SJCRH30 (cell line): ENCODE data around the gene SAT1. TPM values are rescaled to one million over a fixed set of nuclear protein-coding genes. Genes with fewer than 3 reads are reported as not detected.
"Not testable (repeated sequence)": the region's sequence is repeated elsewhere in the genome, so short reads cannot be mapped to it uniquely, and the experiment has no call there.

Source experiments
- DNase-seq, 2 experiments: peaks; one replicate each; pipeline ENCODE4 v3.0.0-alpha.2; 2015 to 2020
- H3K27ac ChIP-seq: fragments of 250-450 bp; sonication (Bioruptor Pico); 2 replicates; pipeline ENCODE4 v1.5.1; 2020; ENCODE audit warnings: mild to moderate bottlenecking, moderate library complexity
- H3K27me3 ChIP-seq: fragments of 250-450 bp; sonication (Bioruptor Pico); 2 replicates; pipeline ENCODE4 v1.5.1; 2020; ENCODE audit warnings: mild to moderate bottlenecking, moderate library complexity
- H3K36me3 ChIP-seq: fragments of 250-450 bp; sonication (Bioruptor Pico); 2 replicates; pipeline ENCODE4 v1.5.1; 2020; ENCODE audit warnings: mild to moderate bottlenecking, moderate library complexity
- H3K4me1 ChIP-seq: fragments of 250-450 bp; sonication (Bioruptor Pico); 2 replicates; pipeline ENCODE4 v1.5.1; 2020; ENCODE audit warnings: mild to moderate bottlenecking, moderate library complexity
- H3K4me3 ChIP-seq: fragments of 250-450 bp; sonication (Bioruptor Pico); 2 replicates; pipeline ENCODE4 v1.5.1; 2020; ENCODE audit warnings: mild to moderate bottlenecking, moderate library complexity
- H3K9me3 ChIP-seq: fragments of 250-450 bp; sonication (Bioruptor Pico); replicated peaks from 2 replicates; pipeline ENCODE4 v1.5.1; 2020; ENCODE audit warnings: mild to moderate bottlenecking, moderate library complexity
- total RNA-seq: library from RNA; depleted of rRNA; stranded (reverse); fragments of >200 nt; shearing (Covaris generic); gene quantifications from 2 replicates; pipeline ENCODE4 v1.2.3, GENCODE V29; 2014

Gene SAT1
- total RNA-seq, 1 experiment from 2014 or later, result 25.6 TPM

DNA sequence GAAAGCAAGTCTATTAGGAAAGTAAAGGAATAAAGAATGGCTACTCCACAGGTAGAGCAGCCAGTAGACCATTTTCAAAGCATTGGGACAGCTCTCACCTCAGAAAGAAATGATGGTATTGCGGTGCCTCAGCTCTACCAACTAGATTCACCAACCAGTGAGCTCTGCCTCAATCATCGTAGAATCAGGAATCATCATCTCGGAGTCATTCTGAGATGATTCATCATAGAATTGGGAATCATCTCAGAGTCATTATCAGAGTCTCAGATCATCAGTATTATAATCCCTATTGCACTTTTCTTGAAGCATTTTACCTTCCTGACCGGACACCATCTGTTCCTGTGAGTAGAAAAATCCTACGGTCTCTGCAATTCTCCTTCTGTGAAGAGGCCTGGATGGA lies 17.5 kb upstream of the SAT1 start:
- DNase-seq, result no peak
- Histone ChIP-seq H3K36me3 (no peaks in the 10 kb centered on the region), H3K4me1 (no peaks in the 10 kb centered on the region), H3K27me3 (no peaks in the 10 kb centered on the region), H3K4me3 (no peak overlapping the region), H3K9me3 (no peaks in the 10 kb centered on the region), H3K27ac (no peak overlapping the region)

DNA sequence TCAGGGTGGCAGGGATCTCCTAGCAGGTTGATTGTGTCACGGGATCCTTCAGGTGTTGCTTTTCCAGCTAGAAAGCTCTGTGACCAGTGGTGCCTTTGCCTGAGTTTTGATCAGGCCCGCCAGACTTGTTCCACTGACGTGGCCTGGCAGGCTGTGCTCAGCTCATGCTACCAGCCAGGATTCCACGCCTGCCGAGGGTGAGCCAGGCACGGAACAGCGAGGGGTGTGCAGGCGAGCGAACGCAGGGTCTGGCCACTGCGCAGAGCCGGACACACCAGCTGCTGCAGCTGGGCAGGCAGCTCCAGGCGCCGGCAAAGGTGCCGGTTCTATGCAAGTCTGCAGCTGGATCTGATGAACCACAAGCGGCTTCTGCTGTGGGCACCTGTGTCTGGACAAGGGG lies 17.1 kb upstream of the SAT1 start:
- H3K36me3 ChIP-seq, result no peaks in the 10 kb centered on the region
- H3K27ac ChIP-seq, result no peak overlapping the region
- no peak overlapping the region for H3K4me3 ChIP-seq
- no peaks in the 10 kb centered on the region for H3K9me3 ChIP-seq
- no peak for DNase-seq
- no peaks in the 10 kb centered on the region for H3K4me1 ChIP-seq
- no peaks in the 10 kb centered on the region for H3K27me3 ChIP-seq

DNA sequence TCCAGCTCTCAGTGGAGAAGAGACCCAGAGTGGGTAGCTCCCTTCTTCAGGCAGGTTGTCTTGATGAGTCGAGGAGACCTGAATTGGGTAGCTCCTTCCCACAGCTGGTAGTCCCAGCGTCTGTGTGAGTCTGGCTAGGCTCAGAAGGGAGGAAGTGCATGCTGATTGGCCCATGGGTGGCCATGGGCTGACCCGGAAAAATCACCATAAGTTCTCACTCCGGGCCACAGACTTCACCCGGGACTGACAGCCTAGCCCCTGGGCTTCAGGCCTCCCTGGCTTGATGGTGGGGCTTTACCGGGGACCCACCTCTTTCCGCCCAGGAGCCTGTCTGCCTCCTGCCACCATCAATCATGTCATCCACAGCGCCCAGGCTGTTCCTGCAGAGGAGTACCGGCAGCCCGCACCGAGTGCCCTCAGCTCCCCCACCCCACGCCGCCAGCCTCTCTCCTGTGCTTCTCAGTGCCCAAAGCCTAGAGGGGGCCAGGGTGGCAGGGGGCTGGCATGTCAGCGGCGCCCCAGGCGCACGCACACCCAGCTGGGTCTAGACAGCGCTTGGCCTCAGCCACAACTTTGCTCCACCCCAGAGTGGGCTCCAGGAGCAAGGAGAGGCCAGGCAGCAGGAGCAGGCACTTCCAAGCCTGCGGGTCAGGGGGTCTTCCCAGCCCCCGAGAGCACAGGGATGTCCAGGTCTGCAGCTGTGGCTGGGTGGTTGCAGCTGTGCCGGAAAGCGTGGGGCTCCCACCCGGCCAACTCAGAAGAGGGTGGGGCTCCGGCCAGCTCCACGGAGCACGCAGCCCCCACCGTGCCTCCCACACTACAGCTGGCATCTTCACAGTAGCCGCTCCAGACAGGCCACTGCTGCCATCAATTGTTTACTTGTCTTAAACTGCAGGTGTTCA lies 16.1 kb upstream of the SAT1 start:
- H3K27me3 ChIP-seq, result no peaks in the 10 kb centered on the region
- H3K36me3 ChIP-seq, result no peaks in the 10 kb centered on the region
- no peaks in the 10 kb centered on the region for H3K9me3 ChIP-seq
- peak overlapping the region; percentile 82 for H3K27ac ChIP-seq
- H3K4me1 ChIP-seq, result no peaks in the 10 kb centered on the region
- peak; percentile 74 to 80 for DNase-seq
- H3K4me3 ChIP-seq, result peak overlapping the region; percentile 57

DNA sequence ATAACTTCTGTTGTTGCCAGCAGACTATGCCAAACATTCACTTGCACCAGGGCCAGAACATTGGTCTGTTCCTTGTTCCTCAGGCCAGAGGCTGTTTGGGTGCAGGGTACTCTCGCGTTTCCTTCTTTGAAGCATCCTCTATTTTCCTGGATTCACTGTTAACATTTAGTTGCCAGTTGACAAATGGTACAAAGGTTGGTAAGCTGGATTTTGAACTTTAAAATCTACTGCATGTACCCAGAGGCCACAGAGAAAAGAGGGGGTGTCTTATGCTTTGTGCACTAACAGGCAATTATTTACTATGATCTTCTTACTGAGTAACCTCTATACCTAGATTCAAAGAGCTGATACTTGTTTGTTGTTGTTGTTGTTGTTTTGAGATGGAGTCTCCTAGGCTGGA lies 12.8 kb upstream of the SAT1 start:
- Histone ChIP-seq H3K4me3 (no peak overlapping the region), H3K36me3 (no peaks in the 10 kb centered on the region), H3K4me1 (no peaks in the 10 kb centered on the region), H3K9me3 (no peaks in the 10 kb centered on the region), H3K27ac (no peak overlapping the region), H3K27me3 (no peaks in the 10 kb centered on the region)
- no peak for DNase-seq

DNA sequence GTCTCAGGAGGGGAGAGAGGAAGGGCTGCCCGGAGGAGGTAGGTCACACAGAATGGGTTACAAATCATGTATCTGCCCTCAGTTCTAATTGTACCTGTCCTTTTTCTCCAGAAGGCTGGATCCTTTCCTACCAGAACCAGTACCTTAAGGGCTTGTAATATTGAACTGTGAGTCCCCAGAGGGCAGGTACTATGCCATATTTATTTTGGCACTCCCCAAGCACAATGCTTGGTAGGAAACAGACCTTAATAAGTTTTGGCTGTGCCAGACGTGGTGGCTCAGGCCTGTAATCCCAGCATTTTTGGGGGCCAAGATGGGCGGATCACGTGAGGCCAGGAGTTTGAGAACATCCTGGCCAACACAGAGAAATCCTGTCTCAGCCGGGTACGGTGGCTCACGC lies 11.9 kb upstream of the SAT1 start:
- not testable (repeated sequence) for H3K4me3 ChIP-seq, H3K27me3 ChIP-seq, H3K27ac ChIP-seq, H3K36me3 ChIP-seq, H3K4me1 ChIP-seq, DNase-seq, H3K9me3 ChIP-seq

DNA sequence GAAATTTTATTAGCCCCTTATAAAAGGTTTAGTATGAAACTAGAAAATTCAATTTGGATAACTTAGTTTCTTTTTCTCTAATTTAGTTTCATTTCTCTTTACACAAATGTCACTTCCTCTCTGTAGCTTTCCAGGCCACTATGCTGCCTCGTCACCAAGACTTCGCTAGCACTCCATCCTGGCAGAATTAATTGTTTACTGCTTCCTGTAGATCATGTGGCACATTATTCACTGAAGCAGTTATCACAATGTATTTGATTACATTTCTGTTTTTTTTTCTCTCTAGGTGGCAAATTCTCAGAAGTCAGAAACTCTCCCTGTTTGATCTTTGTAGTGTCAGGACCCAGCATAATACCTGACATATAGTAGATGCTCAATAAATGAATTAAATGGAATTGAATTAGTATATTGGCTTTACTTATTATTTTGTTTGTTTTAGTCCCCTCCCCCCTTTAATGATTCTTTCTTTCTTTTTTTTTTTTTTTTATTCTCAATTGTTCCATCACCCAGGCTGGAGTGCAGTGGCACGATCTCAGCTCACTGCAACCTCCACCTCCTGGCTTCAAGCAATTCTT lies 9.3 kb upstream of the SAT1 start:
- H3K36me3 ChIP-seq, result no peaks in the 10 kb centered on the region
- H3K4me1 ChIP-seq, result no peaks in the 10 kb centered on the region
- no peaks in the 10 kb centered on the region for H3K27me3 ChIP-seq
- no peak overlapping the region for H3K27ac ChIP-seq
- DNase-seq, result no peak
- no peak overlapping the region for H3K4me3 ChIP-seq
- H3K9me3 ChIP-seq, result no peaks in the 10 kb centered on the region

DNA sequence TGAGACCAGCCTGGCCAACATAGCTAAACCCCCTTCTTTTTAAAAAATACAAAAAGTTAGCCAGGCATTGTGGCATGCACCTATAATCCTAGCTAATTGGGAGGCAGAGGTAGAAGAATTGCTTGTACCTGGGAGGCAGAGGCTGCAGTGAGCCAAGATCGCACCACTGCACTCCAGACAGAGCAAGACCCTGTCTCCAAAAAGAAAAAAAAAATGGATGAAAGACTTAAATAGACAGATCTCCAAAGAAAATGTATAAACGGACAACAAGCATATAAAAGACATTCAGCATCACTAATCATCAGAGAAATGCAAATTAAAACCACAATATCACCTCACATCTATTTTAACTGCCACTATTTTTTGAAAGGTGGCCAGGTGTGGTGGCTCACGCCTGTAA lies 6.6 kb upstream of the SAT1 start:
- peaks cover 7% of the 10 kb centered on the region for H3K4me1 ChIP-seq
- DNase-seq, result no peak
- H3K27me3 ChIP-seq, result no peaks in the 10 kb centered on the region
- H3K9me3 ChIP-seq, result no peaks in the 10 kb centered on the region
- H3K4me3 ChIP-seq, result no peak overlapping the region
- no peaks in the 10 kb centered on the region for H3K36me3 ChIP-seq
- no peak overlapping the region for H3K27ac ChIP-seq

DNA sequence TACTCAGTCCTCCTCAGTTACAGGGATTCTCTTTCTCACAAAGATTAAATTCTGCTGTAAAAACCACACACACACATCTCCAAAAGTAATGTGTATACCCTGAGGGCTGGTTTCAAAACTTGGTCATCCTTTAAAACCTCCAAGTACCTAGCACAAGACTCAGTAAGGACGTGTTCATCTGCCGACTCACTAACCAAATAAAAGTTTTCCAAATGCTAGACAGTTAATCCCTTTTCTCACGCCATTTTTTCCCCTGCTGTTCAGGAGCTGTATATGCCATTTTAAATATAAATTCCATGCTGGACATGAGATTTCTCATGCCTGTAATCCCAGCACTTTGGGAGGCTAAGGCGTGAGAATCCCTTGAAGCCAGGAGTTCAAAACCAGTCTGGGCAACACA lies 3.9 kb upstream of the SAT1 start:
- Histone ChIP-seq H3K27ac (no peak overlapping the region), H3K4me1 (peaks cover 7% of the 10 kb centered on the region), H3K4me3 (no peak overlapping the region), H3K9me3 (no peaks in the 10 kb centered on the region), H3K27me3 (no peaks in the 10 kb centered on the region), H3K36me3 (no peaks in the 10 kb centered on the region)
- peak in 1 of 2 experiments; percentile 32 for DNase-seq

DNA sequence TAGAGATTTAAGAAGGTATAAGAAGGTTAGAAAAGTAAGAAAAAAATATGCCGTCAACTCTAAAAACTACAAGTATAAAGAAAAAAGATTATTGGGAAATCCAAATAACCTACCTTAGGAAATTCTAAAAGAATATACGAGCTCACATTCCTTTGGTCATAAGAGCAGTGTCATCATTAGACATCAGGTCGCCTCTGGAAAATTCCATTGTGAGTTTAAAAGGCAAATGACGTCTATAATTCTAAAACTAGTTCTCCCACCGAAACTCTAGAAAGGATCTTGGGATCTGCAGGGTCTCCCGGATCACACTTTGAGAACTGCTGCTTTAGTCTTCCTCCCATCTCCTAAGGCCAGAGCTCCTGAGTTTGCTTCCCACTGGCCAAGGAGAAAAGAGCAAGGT lies 518 bp upstream of the SAT1 start:
- Histone ChIP-seq H3K27ac (no peak overlapping the region; the same call in 1 of the 2 replicates), H3K9me3 (no peaks in the 10 kb centered on the region), H3K36me3 (peaks cover 4% of the 10 kb centered on the region; the same call in 1 of the 2 replicates), H3K4me1 (peaks cover 7% of the 10 kb centered on the region), H3K4me3 (peak overlapping the region; percentile 74), H3K27me3 (no peaks in the 10 kb centered on the region)
- DNase-seq, result no peak

DNA sequence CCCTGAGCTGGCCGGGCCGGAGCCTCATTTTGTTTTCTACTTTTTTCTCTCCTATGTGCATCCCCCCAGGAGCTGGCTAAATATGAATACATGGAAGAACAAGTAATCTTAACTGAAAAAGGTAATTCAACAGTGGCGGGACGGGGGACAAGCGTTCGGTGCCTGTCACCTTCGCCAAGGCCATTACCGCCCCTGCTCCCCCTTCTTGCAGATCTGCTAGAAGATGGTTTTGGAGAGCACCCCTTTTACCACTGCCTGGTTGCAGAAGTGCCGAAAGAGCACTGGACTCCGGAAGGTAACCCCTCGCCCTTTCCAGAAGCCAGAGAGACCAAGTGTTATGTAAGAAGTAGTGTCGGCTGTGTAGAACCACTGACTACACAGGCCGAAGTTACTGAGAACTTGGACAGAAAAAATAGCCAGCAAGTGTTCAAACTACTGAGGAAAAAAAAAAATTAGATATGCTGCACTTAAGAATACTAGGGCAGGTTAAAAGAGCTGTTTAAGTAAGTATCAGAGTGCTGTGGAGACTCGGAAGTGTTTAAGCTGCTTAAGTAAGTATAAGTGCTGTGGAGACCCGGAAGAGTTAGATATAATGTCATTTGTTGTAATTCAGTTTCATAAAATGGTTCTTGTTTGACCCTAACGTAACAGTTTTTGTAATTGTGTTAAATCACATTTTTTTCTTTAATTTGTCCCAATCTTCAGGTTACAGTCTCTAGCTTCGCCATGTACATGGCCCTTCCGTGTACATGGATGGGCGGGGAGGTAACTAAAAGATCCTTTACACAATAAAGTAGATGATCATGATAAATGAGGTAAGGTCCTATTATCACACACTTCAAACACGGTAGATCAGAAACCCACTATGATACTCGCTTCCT lies 856 bp downstream of the SAT1 start:
- H3K9me3 ChIP-seq, result no peaks in the 10 kb centered on the region
- peak overlapping the region; percentile 74 for H3K4me3 ChIP-seq
- peaks cover 7% of the 10 kb centered on the region for H3K4me1 ChIP-seq
- peaks cover 4% of the 10 kb centered on the region; the same call in 1 of the 2 replicates for H3K36me3 ChIP-seq
- H3K27me3 ChIP-seq, result no peaks in the 10 kb centered on the region
- DNase-seq, result peak in 1 of 2 experiments; percentile 11
- H3K27ac ChIP-seq, result no peak overlapping the region

DNA sequence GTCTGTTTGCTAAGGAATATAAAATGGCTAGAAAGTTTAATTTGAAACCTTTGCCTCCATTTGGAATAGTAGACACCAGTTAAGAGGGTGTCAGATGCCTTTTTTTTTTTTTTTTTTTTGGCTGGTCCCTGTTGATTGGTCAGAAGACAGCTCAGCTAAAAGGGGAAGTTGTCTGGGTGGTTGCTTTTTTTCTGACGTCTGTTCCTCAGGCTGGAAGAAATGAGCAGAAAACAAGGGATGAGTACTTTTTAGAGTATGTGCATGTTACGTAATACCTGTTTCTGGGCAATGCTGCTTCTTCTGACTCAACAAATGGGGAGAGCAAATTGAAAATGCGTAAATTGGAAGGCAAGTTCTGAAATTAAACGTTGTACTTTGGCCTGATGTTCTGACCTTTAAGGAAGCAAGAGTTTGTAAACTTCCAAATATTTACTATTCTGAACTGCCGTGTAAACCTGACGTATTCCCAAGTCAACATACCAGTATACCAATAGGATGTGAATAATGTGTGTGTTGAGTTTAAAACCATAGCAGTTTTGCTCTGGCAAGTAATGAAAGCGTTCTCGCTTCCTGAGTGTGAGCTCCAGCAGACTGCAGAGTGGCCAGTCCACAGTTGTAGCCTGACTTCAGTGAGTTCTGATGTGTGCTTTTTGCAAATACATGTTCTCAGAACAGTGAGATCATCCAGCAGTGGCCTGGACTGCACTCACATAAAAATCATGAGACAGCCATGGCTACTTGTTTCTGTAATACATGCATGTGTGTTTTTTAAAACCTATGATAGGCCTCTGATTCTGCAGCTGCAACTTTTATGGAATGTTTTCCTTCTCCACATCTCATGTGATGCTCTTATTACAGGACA lies 1.7 kb downstream of the SAT1 start:
- H3K9me3 ChIP-seq, result no peaks in the 10 kb centered on the region
- no peak for DNase-seq
- peak overlapping the region; percentile 74; the same call in 1 of the 2 replicates for H3K4me3 ChIP-seq
- no peak overlapping the region for H3K27ac ChIP-seq
- peaks cover 4% of the 10 kb centered on the region; the same call in 1 of the 2 replicates for H3K36me3 ChIP-seq
- H3K4me1 ChIP-seq, result peaks cover 7% of the 10 kb centered on the region
- H3K27me3 ChIP-seq, result no peaks in the 10 kb centered on the region

DNA sequence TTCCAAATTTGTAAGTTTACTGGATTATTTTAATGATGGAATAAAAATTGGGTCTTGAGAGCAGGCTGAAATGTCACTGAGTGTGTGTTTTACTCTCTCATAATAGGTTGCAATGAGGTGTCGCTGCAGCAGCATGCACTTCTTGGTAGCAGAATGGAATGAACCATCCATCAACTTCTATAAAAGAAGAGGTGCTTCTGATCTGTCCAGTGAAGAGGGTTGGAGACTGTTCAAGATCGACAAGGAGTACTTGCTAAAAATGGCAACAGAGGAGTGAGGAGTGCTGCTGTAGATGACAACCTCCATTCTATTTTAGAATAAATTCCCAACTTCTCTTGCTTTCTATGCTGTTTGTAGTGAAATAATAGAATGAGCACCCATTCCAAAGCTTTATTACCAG lies 2.6 kb downstream of the SAT1 start:
- Histone ChIP-seq H3K36me3 (peaks cover 4% of the 10 kb centered on the region; the same call in 1 of the 2 replicates), H3K4me1 (peaks cover 7% of the 10 kb centered on the region), H3K27me3 (no peaks in the 10 kb centered on the region), H3K27ac (no peak overlapping the region), H3K4me3 (no peak overlapping the region), H3K9me3 (no peaks in the 10 kb centered on the region)
- DNase-seq, result no peak

DNA sequence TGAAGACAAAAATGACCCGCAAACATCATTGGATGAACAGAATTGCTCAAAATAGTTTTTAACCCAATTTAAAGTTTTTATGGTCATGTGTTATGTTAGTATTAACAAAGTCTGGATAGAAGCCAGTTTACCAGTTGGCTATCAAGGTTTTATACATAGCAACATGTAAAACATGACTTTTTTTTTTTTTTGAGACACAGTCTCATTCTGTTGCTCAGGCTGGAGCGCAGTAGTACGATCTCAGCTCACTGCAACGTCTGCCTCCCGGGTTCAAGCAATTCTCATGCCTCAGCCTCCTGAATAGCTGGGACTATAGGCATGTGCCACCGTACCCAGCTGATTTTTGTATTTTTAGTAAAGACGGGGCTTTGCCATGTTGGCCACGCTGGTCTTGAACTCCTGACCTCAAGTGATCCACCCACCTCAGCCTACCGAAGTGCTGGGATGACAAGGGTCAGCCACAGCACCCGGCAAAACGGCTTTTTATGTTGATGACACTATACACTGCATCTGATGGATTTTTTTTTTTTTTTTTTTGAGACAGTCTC lies 3.4 kb downstream of the SAT1 start:
- Histone ChIP-seq H3K9me3 (no peaks in the 10 kb centered on the region), H3K4me1 (peaks cover under 1% of the 10 kb centered on the region; the same call in 1 of the 2 replicates), H3K4me3 (no peak overlapping the region), H3K27me3 (no peaks in the 10 kb centered on the region), H3K27ac (no peak overlapping the region), H3K36me3 (peaks cover 4% of the 10 kb centered on the region; the same call in 1 of the 2 replicates)
- no peak for DNase-seq

DNA sequence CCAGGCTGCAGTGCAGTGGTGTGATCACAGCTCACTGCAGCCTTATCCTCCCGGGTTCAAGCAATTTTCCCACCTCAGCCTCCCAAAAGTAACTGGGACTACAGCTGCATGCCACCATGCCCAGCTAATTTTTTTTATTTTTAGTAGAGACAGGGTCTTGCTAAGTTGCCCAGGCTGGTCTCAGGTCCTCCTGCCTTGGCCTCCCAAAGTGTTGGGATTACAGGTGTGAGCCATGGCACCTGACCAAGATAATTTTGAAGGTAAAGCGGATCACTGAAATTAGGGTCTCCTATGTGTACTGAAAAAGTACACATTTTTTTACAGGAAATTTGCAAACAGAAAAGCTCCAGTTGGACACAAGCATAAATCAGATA lies 4.8 kb downstream of the SAT1 start:
- no peak for DNase-seq
- H3K4me1 ChIP-seq, result no peaks in the 10 kb centered on the region
- H3K9me3 ChIP-seq, result no peaks in the 10 kb centered on the region
- H3K36me3 ChIP-seq, result peaks cover 4% of the 10 kb centered on the region; the same call in 1 of the 2 replicates
- H3K4me3 ChIP-seq, result no peak overlapping the region
- no peak overlapping the region for H3K27ac ChIP-seq
- H3K27me3 ChIP-seq, result no peaks in the 10 kb centered on the region
